GM12878 (cell line): ENCODE data around the gene POFUT1. TPM values are rescaled to one million over a fixed set of nuclear protein-coding genes. Genes with fewer than 3 reads are reported as not detected.

Source experiments
- ATAC-seq: fragments of 200-7000 bp; cut with Tn5 transposase; 3 replicates; pipeline ENCODE4 v1.9.1; 2020; ENCODE audit warnings: mild to moderate bottlenecking, moderate library complexity
- BruUV-seq: library from RNA; stranded (reverse); fragments of 400-500 nt; replicated peaks from 2 replicates; lab custom pipeline; 2021; lab: Mats Ljungman, UMichigan
- CTCF ChIA-PET: fragments of 300-600 bp; sonication (Branson Sonifier 250); formaldehyde crosslinking; extraction: SDS; loops from one replicate; lab custom pipeline; 2021; ENCODE audit warnings: inconsistent platforms; lab: Yijun Ruan, JAX
- POLR2A ChIA-PET: fragments of 350-600 bp; formaldehyde crosslinking; extraction: SDS; loops from one replicate; lab custom pipeline; 2021; ENCODE audit warnings: inconsistent platforms; lab: Charles Lee
- RAD21 ChIA-PET: fragments of 300-600 bp; sonication (Branson Sonifier 250); formaldehyde crosslinking; loops from one replicate; lab custom pipeline; 2023; ENCODE audit warnings: antibody characterized with exemption; ENCODE audit not compliant: unreplicated experiment; lab: Charles Lee
- SMC1A ChIA-PET: fragments of 300-600 bp; sonication (Branson Sonifier 250); formaldehyde crosslinking; loops from one replicate; lab custom pipeline; 2023; ENCODE audit not compliant: unreplicated experiment, uncharacterized antibody; lab: Charles Lee
- DNase-seq: peaks from one replicate; pipeline ENCODE4 v3.0.0-alpha.2; 2011; ENCODE audit warnings: low read depth, low spot score
- FAIRE-seq: peaks from 3 replicates; lab custom pipeline; 2011; peaks lifted over from hg19 to GRCh38; lab: Jason Lieb, UNC
- H2AFZ ChIP-seq: 2 replicates; pipeline ENCODE4 v1.6.0; 2011; ENCODE audit warnings: low read depth, low read length, control low read depth; ENCODE audit not compliant: control insufficient read depth
- H3K27ac ChIP-seq: 2 replicates; pipeline ENCODE4 v1.5.1; 2011; ENCODE audit warnings: control low read depth; ENCODE audit not compliant: control insufficient read depth, insufficient read depth
- H3K27me3 ChIP-seq, 2 experiments: replicated peaks in 1 of 2; 2 replicates each; pipeline versions ENCODE4 v1.6.0 to v1.6.1; 2011; ENCODE audit warnings: low read length in 1 of 2; ENCODE audit not compliant: control insufficient read depth in 2 of 2, insufficient read depth in 2 of 2
- H3K36me3 ChIP-seq, 2 experiments: 2 replicates each; pipeline ENCODE4 v1.5.1; 2011; ENCODE audit warnings: low read length in 1 of 2; ENCODE audit not compliant: control insufficient read depth in 2 of 2, insufficient read depth in 2 of 2
- H3K4me1 ChIP-seq: 2 replicates; pipeline ENCODE4 v1.6.1; 2011; ENCODE audit warnings: mild to moderate bottlenecking, low read length, moderate library complexity, mixed read lengths; ENCODE audit not compliant: control insufficient read depth, insufficient read depth
- H3K4me2 ChIP-seq: 2 replicates; pipeline ENCODE4 v1.6.0; 2011; ENCODE audit warnings: control low read depth; ENCODE audit not compliant: control insufficient read depth, insufficient read depth
- H3K4me3 ChIP-seq: fragments of 200-600 bp; sonication (generic); 2 replicates; pipeline ENCODE4 v1.5.1; 2016
- H3K79me2 ChIP-seq: 2 replicates; pipeline ENCODE4 v1.6.0; 2011; ENCODE audit warnings: low read length; ENCODE audit not compliant: control insufficient read depth, insufficient read depth
- H3K9ac ChIP-seq: 2 replicates; pipeline ENCODE4 v1.8.0; 2011; ENCODE audit warnings: low read length, control low read depth, mixed read lengths; ENCODE audit not compliant: control insufficient read depth, insufficient read depth
- H3K9me3 ChIP-seq: replicated peaks from 3 replicates; pipeline ENCODE4 v1.5.1; 2011; ENCODE audit warnings: mild to moderate bottlenecking, low read length; ENCODE audit not compliant: control insufficient read depth, insufficient read depth
- H4K20me1 ChIP-seq: 2 replicates; pipeline ENCODE4 v1.6.0; 2011; ENCODE audit not compliant: control insufficient read depth, insufficient read depth
- ATF2 ChIP-seq: IDR thresholded peaks from 2 replicates; pipeline ENCODE4 v1.6.1; 2012; ENCODE audit warnings: low read length, inconsistent platforms
- BMI1 ChIP-seq: fragments of 450-650 bp; IDR thresholded peaks from 2 replicates; pipeline ENCODE4 v1.6.1; 2016; ENCODE audit warnings: mild to moderate bottlenecking, moderate library complexity, borderline replicate concordance
- EED ChIP-seq: sonication (generic); IDR thresholded peaks from 2 replicates; pipeline ENCODE4 v1.6.1; 2016; ENCODE audit warnings: antibody characterized with exemption, low read depth
- GATAD2B ChIP-seq: fragments of 450-650 bp; conservative IDR thresholded peaks from 2 replicates; pipeline ENCODE4 v1.6.1; 2017; ENCODE audit warnings: low read depth, mild to moderate bottlenecking, moderate library complexity
- IKZF1 ChIP-seq: fragments of 450-650 bp; conservative IDR thresholded peaks from 2 replicates; pipeline ENCODE4 v1.6.1; 2017; ENCODE audit warnings: antibody characterized with exemption, mild to moderate bottlenecking
- MAX ChIP-seq: IDR thresholded peaks from 2 replicates; pipeline ENCODE4 v1.6.1; 2012; ENCODE audit warnings: low read depth, low read length, improper control_type of control experiment
- MTA2 ChIP-seq: fragments of 450-650 bp; IDR thresholded peaks from 2 replicates; pipeline ENCODE4 v1.6.1; 2016; ENCODE audit warnings: low read depth, mild to moderate bottlenecking, moderate library complexity
- NFXL1 ChIP-seq: fragments of 450-650 bp; IDR thresholded peaks from 2 replicates; pipeline ENCODE4 v1.6.1; 2017; ENCODE audit warnings: antibody characterized with exemption, mild to moderate bottlenecking, borderline replicate concordance
- NR2C1 ChIP-seq: fragments of 450-650 bp; IDR thresholded peaks from 2 replicates; pipeline ENCODE4 v1.6.1; 2017; ENCODE audit warnings: antibody characterized with exemption, mild to moderate bottlenecking, moderate library complexity
- PBX3 ChIP-seq: IDR thresholded peaks from 2 replicates; pipeline ENCODE4 v1.6.1; 2011; ENCODE audit warnings: mild to moderate bottlenecking, low read depth, low read length, moderate library complexity; ENCODE audit not compliant: insufficient replicate concordance
- PRDM15 ChIP-seq: fragments of 450-650 bp; formaldehyde crosslinking; IDR thresholded peaks from 2 replicates; pipeline ENCODE4 v1.4.0; 2020; ENCODE audit warnings: mild to moderate bottlenecking, moderate library complexity
- SP1 ChIP-seq: IDR thresholded peaks from one replicate; pipeline ENCODE4 v1.6.1; 2011; ENCODE audit warnings: low read depth, low read length
- SRF ChIP-seq, 2 experiments: IDR thresholded peaks; 2 replicates each; pipeline ENCODE4 v1.6.1; 2011; ENCODE audit warnings: low read depth in 2 of 2, low read length in 2 of 2, mild to moderate bottlenecking in 1 of 2, moderate library complexity in 1 of 2
- STAT3 ChIP-seq: IDR thresholded peaks from 2 replicates; pipeline ENCODE4 v1.6.1; 2011; ENCODE audit warnings: low read depth, low read length, improper control_type of control experiment
- ZNF217 ChIP-seq: fragments of 450-650 bp; IDR thresholded peaks from 2 replicates; pipeline ENCODE4 v1.6.1; 2017; ENCODE audit warnings: antibody characterized with exemption, mild to moderate bottlenecking
- WGBS: methylation state at CpG from one replicate; pipeline ENCODE4 v1.1.6; 2016; ENCODE audit warnings: low lambda C conversion rate; ENCODE audit not compliant: insufficient replicate concordance, insufficient coverage; ENCODE audit errors: missing lambda C conversion rate; 5-methylcytosine and 5-hydroxymethylcytosine counted together
- in situ Hi-C: fragments of 300-500 bp; cut with MboI; formaldehyde crosslinking; loops from 9 replicates; pipeline ENCODE4 v1.14.3; 2018; ENCODE audit warnings: mixed read lengths
- intact Hi-C: fragments of 100-400 bp; cut with micrococcal nuclease; formaldehyde crosslinking; loops from one replicate; pipeline ENCODE4 v1.14.2; 2022; ENCODE audit not compliant: unreplicated experiment
- polyA plus RNA-seq, 11 experiments: library from polyadenylated mRNA; depleted of rRNA in 4 of 11; unstranded in 6 of 11; stranded (reverse) in 5 of 11; fragments of >200 nt; fragmentation: Nextera tagmentation in 4 of 11; fragmentation: Illumina TruSeq in 1 of 11; extraction: Ambion mirVana in 4 of 11; extraction: Trizol in 1 of 11; gene quantifications; 1 replicate in 1 of 11; 2 replicates in 10 of 11; pipeline versions ENCODE4 v1.2.1 to v1.2.3, GENCODE V29; 2011 to 2016; ENCODE audit warnings: inconsistent platforms in 2 of 11, missing spikeins in 2 of 11, low read depth in 1 of 11
- total RNA-seq, 4 experiments: library from RNA; depleted of rRNA in 3 of 4; stranded (reverse); fragments of >200 nt in 3 of 4; fragmentation: Illumina TruSeq in 1 of 4; extraction: Trizol in 1 of 4; gene quantifications; 2 replicates each; pipeline versions ENCODE4 v1.2.1 to v1.2.3, GENCODE V29; 2013 to 2021

POFUT1 gene
- total and polyA plus RNA-seq, 10 of the 15 experiments (the other 5 are each of a cell fraction or from before 2014, with no cell fraction given) = 2.6 to 33.4 (median 23.1) TPM

- ChIA-PET POLR2A (no interaction called here), CTCF (interaction anchor here (0.6 to 1.6 kb wide), 3 partner anchors 12 to 484 kb away, joined by 3 to 4 read pairs (median 4); partner anchors contain the start of gene C20orf203), SMC1A (no interaction called here), RAD21 (no interaction called here)
- no peak overlapping the region for H2AFZ ChIP-seq
- peaks cover 0 to 5% of the 10 kb centered on the region in 2 experiments; a peak in 1 of 4 replicates for H3K36me3 ChIP-seq
- no peaks in the 10 kb centered on the region for H3K27me3 ChIP-seq
- WGBS = 89% methylated on average over 9 of the region's 9 CpGs
- no peak for ATAC-seq
- TF ChIP-seq PBX3 (no peak), STAT3 (no peak), EED (no peak), ZNF217 (no peak), SP1 (no peak), MAX (no peak), NR2C1 (no peak), MTA2 (no peak), SRF (IDR thresholded peaks at IDR 0.05; ENCODE audit: low read depth in 2 of 2, low read length in 2 of 2) (no peak), ATF2 (no peak), NFXL1 (no peak), BMI1 (no peak), PRDM15 (CRISPR knock-in tag) (no peak), IKZF1 (no peak), GATAD2B (no peak)
- H3K27ac ChIP-seq = no peak overlapping the region
- no peak overlapping the region for H3K9ac ChIP-seq
- no TSS peak for BruUV-seq
- H3K4me1 ChIP-seq = no peaks in the 10 kb centered on the region
- H3K79me2 ChIP-seq = no peaks in the 10 kb centered on the region
- in situ Hi-C loops (no loop called here), intact Hi-C loops (no loop called here)
- H4K20me1 ChIP-seq = no peaks in the 10 kb centered on the region; the same call in 1 of the 2 replicates
- FAIRE-seq = no peak
- H3K4me2 ChIP-seq = no peak overlapping the region
- no peaks in the 10 kb centered on the region for H3K9me3 ChIP-seq
- H3K4me3 ChIP-seq = no peak overlapping the region
- DNase-seq = no peak
Measured at GRCh38 chr20:32189123-32189410, 18.6 kb upstream of the POFUT1 start.
